ENCODE data around the gene IFIH1. TPM values are rescaled to one million over a fixed set of nuclear protein-coding genes. Genes with fewer than 3 reads are reported as not detected.

The IFIH1 gene
- total and polyA plus RNA-seq, 9 of the 15 experiments (the other 6 are each of a cell fraction or from before 2014, with no cell fraction given): 0.15 to 1.2 (median 0.60) TPM; not detected in 1

- no TSS peak for BruUV-seq (replicated peaks)
- intact Hi-C loops (cut with micrococcal nuclease) (no loop called here), in situ Hi-C loops (cut with MboI) (no loop called here)
- 0 out of 2 replicates have a peak, but pooled peaks cover 2% of the 10 kb centered on the region for H3K9me3 ChIP-seq (replicated peaks; ENCODE audit: control insufficient read depth, insufficient read depth, low read depth, low read length)
- H3K4me2 ChIP-seq (ENCODE audit: insufficient read depth, low read length): no peak overlapping the region
- TF ChIP-seq, protein P1, sequence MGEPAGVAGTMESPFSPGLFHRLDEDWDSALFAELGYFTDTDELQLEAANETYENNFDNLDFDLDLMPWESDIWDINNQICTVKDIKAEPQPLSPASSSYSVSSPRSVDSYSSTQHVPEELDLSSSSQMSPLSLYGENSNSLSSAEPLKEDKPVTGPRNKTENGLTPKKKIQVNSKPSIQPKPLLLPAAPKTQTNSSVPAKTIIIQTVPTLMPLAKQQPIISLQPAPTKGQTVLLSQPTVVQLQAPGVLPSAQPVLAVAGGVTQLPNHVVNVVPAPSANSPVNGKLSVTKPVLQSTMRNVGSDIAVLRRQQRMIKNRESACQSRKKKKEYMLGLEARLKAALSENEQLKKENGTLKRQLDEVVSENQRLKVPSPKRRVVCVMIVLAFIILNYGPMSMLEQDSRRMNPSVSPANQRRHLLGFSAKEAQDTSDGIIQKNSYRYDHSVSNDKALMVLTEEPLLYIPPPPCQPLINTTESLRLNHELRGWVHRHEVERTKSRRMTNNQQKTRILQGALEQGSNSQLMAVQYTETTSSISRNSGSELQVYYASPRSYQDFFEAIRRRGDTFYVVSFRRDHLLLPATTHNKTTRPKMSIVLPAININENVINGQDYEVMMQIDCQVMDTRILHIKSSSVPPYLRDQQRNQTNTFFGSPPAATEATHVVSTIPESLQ (CRISPR knock-in tag; IDR thresholded peaks at IDR 0.05): no peak
- no peak for TF ChIP-seq DEAF1 (CRISPR knock-in tag; IDR thresholded peaks at IDR 0.05)
- H3K36me3 ChIP-seq (ENCODE audit: control insufficient read depth, insufficient read depth, low read length): no peaks in the 10 kb centered on the region
- no peak overlapping the region for H3K27ac ChIP-seq (ENCODE audit: extremely low read depth, low read depth, low read length)
- H3K4me3 ChIP-seq: no peak overlapping the region
- DNase-seq (ENCODE audit: extremely low read depth in 1 of 4, low spot score in 3 of 4) (no peak), FAIRE-seq (no peak), ATAC-seq (no peak)
- POLR2A ChIA-PET: no interaction called here
- H2AFZ ChIP-seq (ENCODE audit: low read depth, low read length): no peak overlapping the region
- no peak overlapping the region for H3K9ac ChIP-seq (ENCODE audit: insufficient read depth in 1 of 2, low read depth in 2 of 2, low read length in 2 of 2)
- H3K4me1 ChIP-seq (replicated peaks in 1 of 2; ENCODE audit: control insufficient read depth in 2 of 2, insufficient read depth in 2 of 2, low read length in 2 of 2): no peaks in the 10 kb centered on the region
- no peaks in the 10 kb centered on the region for H3K27me3 ChIP-seq (ENCODE audit: control insufficient read depth in 2 of 2, insufficient read depth in 2 of 2, low read length in 2 of 2)
- 0% methylated on average over 1 of the region's 1 CpG for WGBS (ENCODE audit: insufficient coverage, low coverage, missing lambda C conversion rate)
- no peaks in the 10 kb centered on the region for H3K79me2 ChIP-seq (ENCODE audit: control insufficient read depth, insufficient read depth, low read length)
- CTCF ChIA-PET (ENCODE audit: low intra/inter-chr PET ratio): no interaction called here
- H4K20me1 ChIP-seq (replicated peaks; ENCODE audit: control insufficient read depth, insufficient read depth, low read length): no peaks in the 10 kb centered on the region
- H3K9me1 ChIP-seq (ENCODE audit: control insufficient read depth, insufficient read depth, low read length): no peaks in the 10 kb centered on the region
These were observed 12.4 kb upstream of the IFIH1 start for GRCh38 chr2:162330881-162331280.

All from K562 (cell line).